Measurements from ENCODE around the gene GOT1.
A peak's percentile ranks its signal among the peaks of the same experiment; 100 is the strongest.

The GOT1 gene

DNA sequence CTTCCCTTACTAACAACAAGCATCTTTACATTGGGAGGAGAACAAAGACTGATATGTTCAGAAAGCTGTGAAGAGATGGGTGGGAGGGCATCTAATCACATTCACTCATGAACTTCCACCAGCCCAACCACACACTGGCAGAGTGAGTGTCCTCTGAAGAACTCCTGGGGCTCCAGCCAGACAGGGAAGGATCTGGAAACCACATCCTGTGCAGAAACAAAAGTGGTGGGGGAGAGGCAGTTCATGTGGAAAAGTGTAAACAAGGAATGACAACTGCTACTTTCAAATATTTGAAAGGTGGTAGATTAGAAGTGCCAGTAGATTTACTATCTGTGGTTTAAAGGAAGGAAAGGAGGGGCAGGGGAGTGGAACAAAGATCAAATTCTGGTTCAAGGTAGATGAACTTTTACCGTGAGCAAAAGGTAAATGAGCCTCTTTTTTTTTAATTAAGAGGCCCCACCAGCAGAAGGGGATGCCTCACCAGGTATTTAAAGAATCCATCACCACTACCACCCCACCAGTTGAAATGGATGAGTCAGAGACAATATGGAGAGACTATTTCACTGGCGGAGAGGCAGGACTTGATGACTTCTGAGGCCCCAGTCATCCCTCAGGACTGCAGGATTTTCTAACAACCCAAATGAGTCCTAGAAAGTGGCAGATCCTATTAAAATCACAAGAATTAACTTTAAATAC is 34.5 kb downstream of the GOT1 start:
- peak; percentile 23 for DNase-seq (ENCODE audit: low read depth, low spot score)

GRCh38 chr10:99394761-99395386 is 35.5 kb downstream of the GOT1 start:
- DNase-seq (ENCODE audit: low read depth, low spot score) = no peak

GRCh38 chr10:99394256-99394655 is 36.2 kb downstream of the GOT1 start:
- no peak for DNase-seq (ENCODE audit: low read depth, low spot score)

DNA sequence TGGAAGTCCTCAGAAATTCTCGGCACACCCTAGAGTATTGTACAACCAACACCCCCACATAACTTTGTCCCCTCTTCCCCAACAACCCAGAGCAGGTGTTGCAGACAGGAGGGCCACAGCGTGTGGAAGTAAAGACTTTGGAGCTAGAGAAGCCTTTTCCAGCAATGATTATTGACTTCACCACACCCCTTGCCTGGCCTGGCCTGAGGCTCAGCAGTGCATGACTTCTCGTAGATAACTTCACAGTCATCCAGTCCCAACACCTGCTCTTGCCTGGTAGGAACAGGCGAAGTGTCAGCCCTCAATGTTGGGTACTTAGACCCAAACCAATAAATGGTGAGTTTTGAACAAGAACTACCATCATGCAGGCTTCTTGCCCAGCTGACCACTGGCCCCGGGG is 36.7 kb downstream of the GOT1 start:
- DNase-seq (ENCODE audit: low read depth, low spot score) = no peak

DNA sequence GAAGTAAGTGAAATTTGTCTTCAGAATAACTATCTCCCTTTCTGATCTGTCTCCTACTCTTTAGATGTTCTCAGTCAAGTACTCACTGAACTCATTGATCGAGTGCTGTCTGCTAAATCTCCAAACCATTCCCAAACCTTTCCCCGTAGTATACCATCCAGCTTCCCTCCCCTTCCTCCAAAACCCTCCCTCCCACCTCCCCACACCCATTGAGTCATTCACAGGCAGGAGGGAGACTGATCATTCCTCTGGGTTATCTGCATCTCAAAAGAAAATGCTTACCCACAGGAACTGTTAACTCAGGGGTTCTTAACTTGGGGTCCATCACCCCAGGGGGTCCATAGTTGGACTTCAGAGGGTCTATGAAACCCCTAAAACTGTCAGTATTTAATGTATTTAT is 37.4 kb downstream of the GOT1 start:
- DNase-seq (ENCODE audit: low read depth, low spot score) = peak; percentile 32

DNA sequence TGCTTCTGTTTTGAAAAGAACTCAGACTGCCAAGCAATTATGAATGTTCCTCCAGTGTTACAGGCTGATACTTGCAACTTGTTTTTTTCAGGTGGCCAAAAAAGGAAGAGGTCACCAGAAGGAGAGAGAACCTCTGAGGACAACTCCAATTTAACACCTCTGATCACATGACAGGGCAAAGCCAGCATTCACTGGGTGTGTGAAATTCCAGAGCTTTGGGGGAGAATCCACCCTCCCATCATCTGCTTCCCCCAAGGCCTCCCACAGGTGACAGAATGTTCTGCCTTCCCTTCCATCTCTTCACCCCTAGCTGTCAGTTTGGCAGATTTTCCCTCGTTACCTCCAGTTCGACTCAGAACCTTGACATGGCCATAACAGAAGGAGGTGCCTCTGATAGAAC is 39.1 kb downstream of the GOT1 start:
- DNase-seq (ENCODE audit: low read depth, low spot score) = peak; percentile 19

DNA sequence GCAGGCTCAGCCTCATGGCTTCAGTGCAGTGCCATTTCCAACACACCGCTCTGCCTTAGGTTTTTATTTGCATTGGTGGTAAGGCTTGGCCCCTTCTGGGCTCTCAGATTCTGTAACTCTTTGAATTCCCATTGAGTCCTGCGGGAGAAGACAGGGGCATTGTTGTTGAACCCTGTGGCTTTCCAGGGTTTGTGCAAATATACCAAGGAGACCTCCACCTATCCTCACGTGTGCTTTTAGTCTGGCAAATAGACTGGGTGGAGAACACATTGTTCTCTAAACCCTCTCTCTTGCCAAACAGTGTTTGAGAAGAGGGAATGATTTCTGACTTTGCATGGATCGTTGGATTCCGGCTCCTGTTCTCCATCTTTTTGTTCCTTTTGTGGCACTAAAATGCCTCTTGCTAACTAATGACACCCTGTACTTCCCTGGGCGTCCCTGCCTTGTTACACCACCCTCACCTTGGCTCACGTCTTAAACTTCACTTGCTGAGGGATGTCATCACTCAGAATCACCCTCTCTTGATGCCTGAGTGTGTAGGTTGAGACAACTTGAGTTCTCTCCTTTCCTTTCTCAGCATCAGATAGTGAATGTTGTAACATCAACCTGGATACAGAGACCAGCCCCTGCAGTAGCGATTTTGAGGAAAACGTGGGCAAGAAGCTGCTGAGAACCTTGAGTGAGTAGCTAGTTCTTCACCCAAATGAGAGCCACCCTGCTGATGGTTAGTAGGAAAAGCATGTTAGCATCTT is 40.5 kb downstream of the GOT1 start:
- no peak for DNase-seq (ENCODE audit: low read depth, low spot score)

- no peak for DNase-seq (ENCODE audit: low read depth, low spot score)
Observed at GRCh38 chr10:99387541-99387940, 42.9 kb downstream of the GOT1 start.

DNA sequence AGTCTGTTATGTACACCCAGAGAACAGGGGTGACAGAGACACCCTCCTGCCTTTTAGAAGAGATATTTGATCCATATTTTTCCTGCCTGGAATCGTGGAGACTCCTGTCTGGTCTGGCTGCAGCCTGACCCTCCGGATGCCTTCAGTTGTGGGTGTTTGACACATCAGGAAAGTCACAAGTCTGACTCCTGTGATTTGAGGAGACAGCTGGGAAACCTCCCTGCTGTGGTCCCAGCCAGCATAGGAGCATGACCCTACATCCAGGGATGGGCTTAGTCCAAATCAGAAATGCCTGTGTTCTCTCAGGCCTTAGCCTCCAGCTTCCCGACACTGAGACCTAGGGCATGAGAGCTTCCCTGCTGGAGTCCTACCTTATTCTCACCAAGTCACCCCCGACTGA is 43.4 kb downstream of the GOT1 start:
- no peak for DNase-seq (ENCODE audit: low read depth, low spot score)

GRCh38 chr10:99382176-99382575 is 48.2 kb downstream of the GOT1 start:
- DNase-seq (ENCODE audit: low read depth, low spot score) = no peak

- DNase-seq (ENCODE audit: low read depth, low spot score) = no peak
Observed at GRCh38 chr10:99375426-99375825, 55.0 kb downstream of the GOT1 start.

- no peak for DNase-seq (ENCODE audit: low read depth, low spot score)
Observed at GRCh38 chr10:99374972-99375371, 55.5 kb downstream of the GOT1 start.

GRCh38 chr10:99374526-99374925 is 55.9 kb downstream of the GOT1 start:
- no peak for DNase-seq (ENCODE audit: low read depth, low spot score)

DNA sequence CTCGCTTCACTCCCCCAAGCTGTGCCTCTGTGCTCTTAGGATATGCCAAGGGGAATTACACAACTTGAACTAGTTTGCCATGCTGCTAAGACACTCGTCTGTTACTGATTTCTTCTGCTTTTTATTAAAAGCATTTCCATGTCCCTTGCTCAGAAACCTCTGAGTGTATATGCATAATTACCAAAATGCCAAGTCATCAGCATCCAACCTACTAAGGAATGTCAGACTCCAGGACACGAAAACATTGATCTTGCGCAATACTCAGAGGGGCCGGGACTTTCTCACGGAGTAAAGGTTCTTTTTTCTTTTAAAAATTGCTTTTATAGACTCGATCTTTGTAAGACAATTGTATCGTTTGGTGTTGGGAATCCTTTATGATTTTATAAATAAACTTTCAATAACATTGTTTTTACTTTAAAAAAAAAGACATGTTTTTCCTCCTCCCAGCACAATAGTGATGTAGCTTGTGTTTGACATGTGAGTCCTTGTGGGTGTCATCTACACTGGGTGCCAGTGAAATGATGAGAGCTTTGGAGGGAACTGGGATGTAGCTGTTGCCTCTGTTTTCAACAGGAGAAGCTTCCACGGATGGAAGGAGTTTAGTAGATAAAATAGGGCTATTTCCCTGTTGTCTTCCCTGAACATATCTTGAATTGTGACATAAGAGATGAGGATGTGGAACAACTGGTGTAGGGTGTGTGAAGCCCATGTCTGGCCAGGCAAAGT is 57.7 kb downstream of the GOT1 start:
- no peak for DNase-seq (ENCODE audit: low read depth, low spot score)

DNA sequence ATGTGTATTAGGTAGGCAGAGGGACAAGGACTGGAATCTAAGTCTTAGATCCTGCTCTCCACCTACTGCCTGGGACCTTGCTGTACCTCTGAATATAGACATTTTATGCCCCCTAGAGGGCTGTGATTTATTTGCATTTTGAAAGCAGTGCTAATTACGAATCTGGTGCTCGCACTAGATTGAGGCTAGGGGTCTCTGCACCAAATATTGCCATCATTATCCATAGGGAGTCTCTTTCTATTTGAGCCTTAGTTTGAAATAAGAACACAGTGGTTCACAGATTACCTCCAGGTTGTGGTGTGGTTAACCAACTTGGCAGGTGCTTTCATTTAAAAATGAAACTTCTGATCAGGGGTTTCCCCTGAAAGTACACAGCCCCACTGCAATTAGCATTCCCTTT is 59.4 kb downstream of the GOT1 start:
- no peak for DNase-seq (ENCODE audit: low read depth, low spot score)

DNA sequence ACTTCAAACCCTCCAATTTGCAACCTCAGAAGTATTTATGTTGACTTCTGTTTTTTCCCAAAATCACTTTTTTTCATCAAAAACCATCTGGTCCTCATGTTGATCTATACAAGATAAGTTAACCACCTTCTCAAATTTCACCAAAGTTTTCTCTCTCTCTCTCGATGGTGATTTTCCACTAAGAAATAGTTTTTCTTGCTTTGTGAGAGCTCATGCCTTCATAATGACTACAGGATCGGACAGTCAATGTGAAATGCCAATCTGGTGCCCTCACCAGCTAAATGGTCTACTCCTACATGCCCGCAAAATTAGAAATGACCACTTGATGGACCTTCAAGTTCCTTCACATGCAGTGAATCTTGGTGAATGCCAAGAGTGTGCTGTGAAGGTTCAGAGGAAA is 60.9 kb downstream of the GOT1 start:
- DNase-seq (ENCODE audit: low read depth, low spot score) = no peak

DNA sequence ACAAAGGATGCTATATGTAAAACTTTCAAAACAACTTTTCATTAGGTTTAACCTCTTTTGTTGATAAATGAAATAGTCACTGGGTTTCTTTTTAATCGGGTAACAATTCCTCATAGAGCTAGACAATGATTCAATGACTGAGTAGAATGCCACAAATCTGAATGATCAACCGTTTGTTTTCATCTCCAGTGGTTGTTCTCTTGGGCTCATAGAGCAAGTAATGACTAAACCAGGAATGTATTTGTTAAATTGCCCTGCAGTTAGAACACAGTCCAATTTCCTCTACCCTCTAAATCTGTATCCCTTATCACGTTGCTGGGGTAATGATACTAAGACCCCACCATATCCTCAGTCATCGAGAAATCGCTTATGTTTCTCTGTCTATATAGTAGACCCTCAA is 61.3 kb downstream of the GOT1 start:
- DNase-seq (ENCODE audit: low read depth, low spot score) = no peak

DNA sequence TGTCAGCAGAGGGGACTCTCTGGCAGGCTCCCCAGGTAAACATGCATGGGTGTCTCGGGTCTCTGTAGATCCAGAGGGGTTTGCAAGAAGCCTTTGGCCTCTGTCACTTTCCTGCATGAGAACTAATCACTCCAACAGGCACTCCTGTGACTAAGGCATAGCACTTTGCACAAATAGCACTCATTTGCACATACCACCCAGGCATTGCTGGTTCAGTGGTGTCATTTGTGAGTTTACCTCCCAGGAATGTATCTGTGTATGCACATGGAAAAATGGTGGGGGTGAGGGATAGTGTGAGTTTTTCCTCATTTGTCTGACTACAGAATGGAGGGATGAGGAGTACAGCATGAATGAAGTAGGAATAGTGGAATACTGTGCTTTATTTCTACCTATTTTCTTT is 61.8 kb downstream of the GOT1 start:
- no peak for DNase-seq (ENCODE audit: low read depth, low spot score)

DNA sequence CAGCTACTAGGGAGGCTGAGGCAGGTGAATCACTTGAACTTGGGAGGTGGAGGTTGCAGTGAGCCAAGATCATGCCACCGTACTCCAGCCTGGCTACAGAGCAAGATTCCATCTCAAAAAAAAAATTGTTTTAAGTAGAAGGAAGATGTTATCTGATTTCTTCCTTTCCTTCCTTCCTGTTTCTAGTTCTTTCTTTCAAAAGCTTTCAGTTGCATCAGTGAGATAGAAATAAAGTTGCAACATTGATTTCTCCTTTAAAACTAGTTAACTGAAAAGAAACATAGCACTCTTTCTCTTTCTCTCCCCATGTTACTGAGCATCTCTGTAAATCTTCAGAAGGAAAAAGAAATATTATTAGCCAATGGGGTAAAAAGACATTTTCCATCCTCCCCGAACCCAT is 63.8 kb downstream of the GOT1 start:
- no peak for DNase-seq (ENCODE audit: low read depth, low spot score)

GRCh38 chr10:99365736-99366135 is 64.7 kb downstream of the GOT1 start:
- DNase-seq (ENCODE audit: low read depth, low spot score) = no peak

DNA sequence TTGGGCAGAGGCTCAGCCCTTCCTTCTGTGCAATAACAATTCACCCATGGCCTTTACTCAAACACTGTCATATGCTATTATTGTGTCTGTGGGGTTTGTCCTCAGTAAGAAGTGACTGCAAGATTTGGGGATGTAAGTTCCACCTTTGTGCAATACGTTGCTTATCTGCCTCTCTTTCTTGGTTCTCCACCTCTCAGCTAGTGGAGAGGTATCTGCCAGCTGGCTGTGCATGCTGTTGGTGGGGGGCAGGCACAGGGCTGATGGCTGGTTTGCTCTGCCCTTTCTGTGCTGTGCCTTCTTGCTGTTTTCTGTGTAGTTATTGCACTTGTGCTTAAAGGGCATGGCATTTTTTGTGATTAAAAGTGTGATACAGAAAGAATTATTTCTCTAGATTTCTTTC is 65.1 kb downstream of the GOT1 start:
- DNase-seq (ENCODE audit: low read depth, low spot score) = no peak

GRCh38 chr10:99364125-99364524 is 66.3 kb downstream of the GOT1 start:
- DNase-seq (ENCODE audit: low read depth, low spot score) = no peak

Measured in ELF-1 (cell line).